Thymus (tissue), 11 donors: ENCODE measurements around the gene MRGPRD. TPM values are rescaled to one million over a fixed set of nuclear protein-coding genes. Genes with fewer than 3 reads are reported as not detected.

ENCODE experiments used
- DNase-seq, 9 donors: peaks; one replicate each; pipeline ENCODE4 v3.0.0-alpha.2; 2013; ENCODE audit warnings: low spot score in 9 of 9, low read depth in 6 of 9, missing footprints in 1 of 9
- H3K27ac ChIP-seq, 2 donors: one replicate each; pipeline ENCODE4 v1.5.1; 2013; ENCODE audit warnings: control low read depth in 1 of 2, low read depth in 1 of 2, low read length in 1 of 2, mild to moderate bottlenecking in 1 of 2, moderate library complexity in 1 of 2
- H3K27me3 ChIP-seq, 2 donors: one replicate each; pipeline ENCODE4 v1.5.1; 2013; ENCODE audit warnings: low read length in 1 of 2; ENCODE audit not compliant: control insufficient read depth in 2 of 2, insufficient read depth in 1 of 2
- H3K36me3 ChIP-seq, 2 donors: one replicate each; pipeline ENCODE4 v1.5.1; 2013; ENCODE audit warnings: low read length in 1 of 2, mild to moderate bottlenecking in 1 of 2, moderate library complexity in 1 of 2; ENCODE audit not compliant: control insufficient read depth in 2 of 2, insufficient read depth in 2 of 2
- H3K4me1 ChIP-seq, 2 donors: one replicate each; pipeline ENCODE4 v1.5.1; 2013; ENCODE audit warnings: low read length in 2 of 2; ENCODE audit not compliant: control insufficient read depth in 2 of 2, insufficient read depth in 2 of 2
- H3K4me3 ChIP-seq, 2 donors: one replicate each; pipeline ENCODE4 v1.5.1; 2013; ENCODE audit warnings: low read length in 2 of 2, control low read depth in 1 of 2, mild to moderate bottlenecking in 1 of 2
- H3K9me3 ChIP-seq, 2 donors: one replicate each; pipeline ENCODE4 v1.5.1; 2013; ENCODE audit warnings: low read length in 1 of 2, mild to moderate bottlenecking in 1 of 2; ENCODE audit not compliant: control insufficient read depth in 2 of 2, insufficient read depth in 1 of 2
- WGBS: extraction: QIAGEN DNeasy Blood & Tissue Kit; methylation state at CpG from one replicate; pipeline ENCODE4 v1.1.7; 2013; 5-methylcytosine and 5-hydroxymethylcytosine counted together
- polyA plus RNA-seq: library from polyadenylated mRNA; stranded (reverse); fragments of 200-250 nt; gene quantifications from one replicate; pipeline ENCODE4 v1.2.3, GENCODE V29; 2013
- total RNA-seq: library from RNA; stranded (reverse); fragments of 120-200 nt; gene quantifications from one replicate; pipeline ENCODE4 v1.2.4, GENCODE V29; 2013
- donor health status: healthy.

MRGPRD gene
- total and polyA plus RNA-seq, 2 donors = 0.05 TPM; not detected in 1

- Histone ChIP-seq H3K9me3 (peaks cover 0 to 15% of the 10 kb centered on the region in 2 donors), H3K27me3 (no peaks in the 10 kb centered on the region), H3K27ac (no peak overlapping the region), H3K4me1 (peaks cover 0 to 14% of the 10 kb centered on the region in 2 donors), H3K4me3 (no peak overlapping the region), H3K36me3 (no peaks in the 10 kb centered on the region)
- 96% methylated on average over 31 of the region's 31 CpGs for WGBS
- DNase-seq = no peak
Measured at GRCh38 chr11:68959465-68960293, 21.1 kb downstream of the MRGPRD start.

- Histone ChIP-seq H3K4me3 (no peak overlapping the region), H3K9me3 (peaks cover 0 to 8% of the 10 kb centered on the region in 2 donors), H3K27me3 (no peaks in the 10 kb centered on the region), H3K36me3 (no peaks in the 10 kb centered on the region), H3K4me1 (peaks cover 0 to 12% of the 10 kb centered on the region in 2 donors), H3K27ac (no peak overlapping the region)
- 96% methylated on average over 9 of the region's 9 CpGs for WGBS
- no peak for DNase-seq
Measured at GRCh38 chr11:68958211-68958610, 22.6 kb downstream of the MRGPRD start.

- no peak for DNase-seq
- Histone ChIP-seq H3K27ac (no peak overlapping the region), H3K36me3 (no peaks in the 10 kb centered on the region), H3K27me3 (no peaks in the 10 kb centered on the region), H3K4me3 (no peak overlapping the region), H3K9me3 (no peaks in the 10 kb centered on the region), H3K4me1 (peaks cover 0 to 8% of the 10 kb centered on the region in 2 donors)
- 84% methylated on average over 12 of the region's 12 CpGs for WGBS
Measured at GRCh38 chr11:68956547-68957254, 24.1 kb downstream of the MRGPRD start.

GRCh38 chr11:68956142-68956541 lies 24.6 kb downstream of the MRGPRD start:
- 8% methylated on average over 12 of the region's 12 CpGs for WGBS

DNA sequence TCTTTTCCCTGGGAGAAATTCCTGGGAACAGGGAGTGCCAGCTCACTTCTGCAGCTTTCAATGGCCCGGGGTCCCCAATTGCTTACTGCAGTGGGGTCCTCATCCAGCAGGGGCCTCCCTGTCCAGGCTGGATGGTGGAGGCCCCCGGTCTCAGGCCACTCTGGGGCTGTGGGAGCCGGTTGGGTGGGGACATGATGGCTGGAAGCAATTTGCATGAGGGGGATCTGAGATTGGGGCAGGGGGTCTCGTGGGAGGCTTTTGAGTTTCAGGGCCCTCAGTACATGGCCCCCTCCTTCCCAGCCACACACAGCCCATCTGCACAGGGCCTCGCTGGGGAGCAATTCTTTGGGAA lies 25.2 kb downstream of the MRGPRD start:
- DNase-seq = no peak
- Histone ChIP-seq H3K4me3 (no peak overlapping the region), H3K36me3 (no peaks in the 10 kb centered on the region), H3K4me1 (peaks cover 0 to 8% of the 10 kb centered on the region in 2 donors), H3K27ac (no peak overlapping the region), H3K27me3 (no peaks in the 10 kb centered on the region), H3K9me3 (no peaks in the 10 kb centered on the region)
- WGBS = 37% methylated on average over 5 of the region's 5 CpGs

More at GRCh38 chr11:68956142-68956541, 24.6 kb downstream of the MRGPRD start:
- H3K9me3 ChIP-seq = no peaks in the 10 kb centered on the region
- no peaks in the 10 kb centered on the region for H3K36me3 ChIP-seq
- no peak overlapping the region for H3K27ac ChIP-seq
- peak in 1 of 9 donors; percentile 12 for DNase-seq
- H3K27me3 ChIP-seq = no peaks in the 10 kb centered on the region
- H3K4me3 ChIP-seq = no peak overlapping the region
- peaks cover 0 to 8% of the 10 kb centered on the region in 2 donors for H3K4me1 ChIP-seq

DNA sequence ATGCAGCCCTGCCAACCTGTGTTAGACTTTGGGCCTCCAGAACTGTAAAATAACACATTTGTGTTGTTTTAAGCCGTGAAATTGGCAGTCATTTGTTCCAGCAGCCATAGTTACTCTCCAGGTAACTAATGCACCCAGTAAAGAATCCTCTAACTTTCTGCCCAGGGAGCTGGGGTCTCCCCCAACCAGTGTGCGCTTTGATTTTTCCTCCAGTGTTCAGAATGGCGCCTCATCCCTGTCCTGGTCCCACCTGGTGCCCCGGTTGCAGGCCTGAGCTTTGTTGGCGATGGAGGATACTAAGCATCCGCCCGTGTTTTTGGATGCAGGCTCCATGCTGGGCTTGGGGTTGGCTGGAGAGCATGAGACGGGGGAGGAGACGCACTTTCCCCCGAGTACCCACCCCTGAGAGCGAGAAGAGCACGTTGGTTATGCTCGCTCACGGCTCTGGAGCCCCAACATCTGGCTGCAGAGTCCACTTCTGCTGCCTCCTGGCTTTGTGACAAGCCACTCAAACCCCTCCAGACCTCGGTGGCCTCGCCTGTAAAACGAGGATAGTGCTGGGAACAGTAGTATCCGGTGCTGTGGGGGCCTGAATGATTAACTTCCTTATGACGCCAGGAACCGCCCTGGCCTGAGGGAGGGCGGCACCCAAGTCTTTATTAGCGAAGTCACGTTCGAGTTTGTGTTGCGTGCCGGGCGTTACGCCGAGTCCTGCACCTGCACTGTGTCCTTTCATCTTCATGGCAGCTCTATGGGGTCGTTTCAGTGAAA lies 25.8 kb downstream of the MRGPRD start:
- Histone ChIP-seq H3K27me3 (no peaks in the 10 kb centered on the region), H3K4me3 (no peak overlapping the region), H3K36me3 (no peaks in the 10 kb centered on the region), H3K9me3 (no peaks in the 10 kb centered on the region), H3K27ac (no peak overlapping the region), H3K4me1 (peaks cover 0 to 8% of the 10 kb centered on the region in 2 donors)
- DNase-seq = peak in 1 of 9 donors; percentile 22
- WGBS = 40% methylated on average over 30 of the region's 30 CpGs

- no peaks in the 10 kb centered on the region for H3K36me3 ChIP-seq
- peaks cover 0 to 8% of the 10 kb centered on the region in 2 donors for H3K4me1 ChIP-seq
- H3K4me3 ChIP-seq = no peak overlapping the region
- H3K27me3 ChIP-seq = no peaks in the 10 kb centered on the region
- H3K27ac ChIP-seq = no peak overlapping the region
- DNase-seq = no peak
- no peaks in the 10 kb centered on the region for H3K9me3 ChIP-seq
- 94% methylated on average over 9 of the region's 9 CpGs for WGBS
Measured at GRCh38 chr11:68950762-68951161, 30.0 kb downstream of the MRGPRD start.

- Histone ChIP-seq H3K4me3 (no peak overlapping the region), H3K36me3 (no peaks in the 10 kb centered on the region), H3K27ac (no peak overlapping the region), H3K4me1 (peaks cover 0 to 3% of the 10 kb centered on the region in 2 donors), H3K9me3 (no peaks in the 10 kb centered on the region), H3K27me3 (no peaks in the 10 kb centered on the region)
- 90% methylated on average over 5 of the region's 5 CpGs for WGBS
- no peak for DNase-seq
Measured at GRCh38 chr11:68950270-68950669, 30.5 kb downstream of the MRGPRD start.

GRCh38 chr11:68948935-68949334 lies 31.9 kb downstream of the MRGPRD start:
- H3K4me1 ChIP-seq = no peaks in the 10 kb centered on the region
- no peaks in the 10 kb centered on the region for H3K27me3 ChIP-seq
- no peak for DNase-seq
- no peak overlapping the region for H3K4me3 ChIP-seq
- WGBS = 98% methylated on average over 17 of the region's 17 CpGs
- no peak overlapping the region for H3K27ac ChIP-seq
- no peaks in the 10 kb centered on the region for H3K36me3 ChIP-seq
- H3K9me3 ChIP-seq = no peaks in the 10 kb centered on the region
